GM12872 (cell line): Measurements from ENCODE around the gene PTH2.

Experiments
- CTCF ChIP-seq: IDR thresholded peaks from 3 replicates; pipeline ENCODE4 v1.5.1; 2011; ENCODE audit warnings: low read depth, mild to moderate bottlenecking, low read length, moderate library complexity; ENCODE audit not compliant: insufficient read depth

The PTH2 gene

DNA sequence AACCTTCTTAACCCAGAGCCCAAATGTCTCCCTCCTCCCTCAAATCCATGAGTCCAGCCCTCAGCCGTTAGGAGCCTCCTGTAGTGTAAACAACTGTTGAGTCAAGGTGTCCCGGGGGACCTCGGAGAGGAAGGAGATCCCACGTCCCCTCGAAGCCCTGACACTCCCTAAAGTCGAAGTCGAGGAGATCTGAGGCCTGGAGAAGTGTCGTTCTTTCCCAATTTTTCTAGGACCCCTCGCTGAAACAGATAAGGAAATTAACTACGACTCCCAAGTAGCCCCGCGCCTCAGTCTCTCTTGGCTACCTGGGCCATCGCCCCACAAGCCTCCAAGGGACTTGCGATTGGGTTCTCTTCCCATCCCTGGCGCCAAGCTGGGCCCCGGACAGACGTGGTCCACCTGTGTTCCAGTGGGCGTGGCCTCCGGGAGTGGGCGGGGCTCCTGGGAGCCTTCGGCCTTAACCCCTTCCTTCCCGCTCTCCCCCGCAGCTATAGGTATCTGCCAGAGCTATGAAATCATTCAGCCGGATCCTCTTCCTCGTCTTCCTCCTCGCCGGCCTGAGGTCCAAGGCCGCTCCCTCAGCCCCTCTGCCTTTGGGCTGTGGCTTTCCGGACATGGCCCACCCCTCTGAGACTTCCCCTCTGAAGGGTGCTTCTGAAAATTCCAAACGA, 2.8 kb upstream of the PTH2 start:
- TF ChIP-seq CTCF: no peak

- TF ChIP-seq CTCF: no peak
Observed at GRCh38 chr19:49425178-49425577, 1.9 kb upstream of the PTH2 start, which contains the start of gene GFY. GFY (plus strand) TSS chr19:49425388; CDS start chr19:49426431, 1,043 bp downstream.

DNA sequence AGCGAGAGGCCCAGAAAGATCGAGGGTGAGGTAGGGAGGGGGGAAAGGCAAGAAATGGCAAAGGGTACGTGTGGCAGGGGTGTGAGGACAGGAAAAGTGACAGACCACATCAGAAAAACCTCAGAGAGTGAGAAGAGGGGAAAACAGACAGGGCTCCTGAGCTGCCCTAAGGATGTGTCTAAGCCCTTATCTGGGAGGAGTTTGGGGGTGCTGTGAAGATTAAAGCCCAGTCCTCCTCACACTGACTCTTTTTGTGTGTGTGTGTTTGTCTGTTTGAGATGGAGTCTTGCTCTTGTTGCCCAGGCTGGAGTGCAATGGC, 703 bp upstream of the PTH2 start:
- TF ChIP-seq CTCF: no peak

- TF ChIP-seq CTCF: peak; percentile 45; the same call in 2 of the 3 replicates
Observed at GRCh38 chr19:49422407-49423070, 702 bp downstream of the PTH2 start.

DNA sequence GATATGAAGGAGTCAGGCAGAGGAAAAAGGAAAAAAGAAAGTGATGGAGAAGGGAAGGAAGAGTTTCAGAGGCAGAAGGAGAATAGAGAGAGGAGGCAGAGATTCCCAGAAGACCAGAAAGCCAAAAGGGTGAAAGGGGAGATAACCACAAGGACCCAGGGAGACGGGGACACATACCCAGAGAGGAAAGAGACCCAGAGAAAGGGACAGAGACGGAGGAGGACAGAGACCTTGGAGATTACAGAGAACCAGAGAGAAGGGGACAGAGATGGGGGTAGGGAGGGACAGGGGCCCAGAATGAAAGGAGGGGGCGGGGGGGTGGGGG, 1.4 kb downstream of the PTH2 start:
- TF ChIP-seq CTCF: no peak

DNA sequence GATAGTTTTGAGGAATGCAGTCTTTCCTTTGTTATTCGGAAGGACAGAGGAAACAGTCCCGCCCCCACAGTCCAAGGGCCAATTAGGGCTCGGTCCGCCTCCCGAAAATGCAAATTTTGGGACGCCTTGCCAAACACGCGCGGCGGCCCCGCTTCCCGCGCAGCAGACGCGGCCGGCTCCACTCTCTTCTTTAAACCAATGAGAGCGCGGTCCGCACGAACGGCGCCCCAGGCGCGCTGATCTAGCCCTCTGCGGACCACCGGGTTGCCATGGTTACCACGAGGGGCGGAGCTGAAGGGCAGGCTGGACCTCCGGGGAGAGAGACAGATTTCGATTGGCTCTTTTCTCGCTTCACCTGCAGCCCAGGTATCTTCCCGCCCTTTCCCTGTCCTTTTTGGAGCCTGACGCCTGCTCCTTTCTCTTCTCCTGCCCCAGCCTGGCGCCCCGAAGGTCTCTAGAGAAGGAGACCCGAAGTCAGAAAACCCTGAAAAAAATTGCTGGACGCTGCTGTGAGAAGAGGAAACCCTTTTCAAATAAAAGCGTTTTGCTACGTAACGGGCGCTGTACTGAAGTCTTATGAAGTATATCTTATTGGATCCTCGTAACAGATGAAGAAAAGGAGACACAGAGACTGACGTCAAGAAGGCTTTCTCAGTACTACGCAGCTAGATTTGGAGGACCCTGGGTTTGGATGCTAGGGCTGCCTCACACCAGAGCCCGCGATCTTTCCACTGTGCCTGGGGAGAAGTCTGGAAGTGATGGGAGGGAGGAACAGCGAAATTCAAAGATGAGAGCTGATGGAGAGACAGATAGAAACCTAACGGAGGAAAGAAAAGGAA, 2.0 kb downstream of the PTH2 start:
- TF ChIP-seq CTCF: no peak

- no peak for TF ChIP-seq CTCF
Observed at GRCh38 chr19:49420227-49420626, 3.0 kb downstream of the PTH2 start.
